HL-60 (cell line): ENCODE measurements around the gene PDGFA.

Source experiments
- DNase-seq, 2 experiments: peaks; one replicate each; pipeline ENCODE4 v3.0.0-alpha.2; 2010 to 2020; ENCODE audit warnings: low read depth in 1 of 2, low spot score in 1 of 2
- H3K27ac ChIP-seq: fragments of 250-450 bp; sonication (Bioruptor Pico); replicated peaks from 2 replicates; pipeline ENCODE4 v1.5.1; 2020; ENCODE audit warnings: mild to moderate bottlenecking, moderate library complexity
- H3K27me3 ChIP-seq: fragments of 250-450 bp; sonication (Bioruptor Pico); 2 replicates; pipeline ENCODE4 v1.5.1; 2021; ENCODE audit warnings: mild to moderate bottlenecking, moderate library complexity; ENCODE audit not compliant: insufficient read depth, poor library complexity, severe bottlenecking
- H3K4me3 ChIP-seq: replicated peaks from 2 replicates; pipeline ENCODE4 v1.5.1; 2011; ENCODE audit warnings: mild to moderate bottlenecking, control low read depth, low read length; ENCODE audit not compliant: insufficient read depth
- GABPA ChIP-seq: IDR thresholded peaks from 2 replicates; pipeline ENCODE4 v1.6.1; 2012; ENCODE audit warnings: low read depth
- POLR2AphosphoS5 ChIP-seq: IDR thresholded peaks from 2 replicates; pipeline ENCODE4 v1.6.1; 2012; ENCODE audit warnings: low read depth
- SPI1 ChIP-seq: IDR thresholded peaks from 2 replicates; pipeline ENCODE4 v1.6.1; 2012; ENCODE audit warnings: low read depth, mild to moderate bottlenecking, borderline replicate concordance
- TF ChIP-seq, protein P1 (sequence below): IDR thresholded peaks from one replicate; pipeline ENCODE4 v1.5.1; 2011; ENCODE audit warnings: low read length, control low read depth, inconsistent platforms; ENCODE audit not compliant: insufficient read depth
- TF ChIP-seq, protein P2 (sequence below): IDR thresholded peaks from 2 replicates; pipeline ENCODE4 v1.6.1; 2012; ENCODE audit warnings: low read depth; ENCODE audit not compliant: insufficient replicate concordance

The PDGFA gene

GRCh38 chr7:479115-479947 lies 40.3 kb downstream of the PDGFA start:
- Histone ChIP-seq H3K27me3 (no peaks in the 10 kb centered on the region), H3K27ac (no peak overlapping the region), H3K4me3 (no peak overlapping the region)
- TF ChIP-seq, protein P1, sequence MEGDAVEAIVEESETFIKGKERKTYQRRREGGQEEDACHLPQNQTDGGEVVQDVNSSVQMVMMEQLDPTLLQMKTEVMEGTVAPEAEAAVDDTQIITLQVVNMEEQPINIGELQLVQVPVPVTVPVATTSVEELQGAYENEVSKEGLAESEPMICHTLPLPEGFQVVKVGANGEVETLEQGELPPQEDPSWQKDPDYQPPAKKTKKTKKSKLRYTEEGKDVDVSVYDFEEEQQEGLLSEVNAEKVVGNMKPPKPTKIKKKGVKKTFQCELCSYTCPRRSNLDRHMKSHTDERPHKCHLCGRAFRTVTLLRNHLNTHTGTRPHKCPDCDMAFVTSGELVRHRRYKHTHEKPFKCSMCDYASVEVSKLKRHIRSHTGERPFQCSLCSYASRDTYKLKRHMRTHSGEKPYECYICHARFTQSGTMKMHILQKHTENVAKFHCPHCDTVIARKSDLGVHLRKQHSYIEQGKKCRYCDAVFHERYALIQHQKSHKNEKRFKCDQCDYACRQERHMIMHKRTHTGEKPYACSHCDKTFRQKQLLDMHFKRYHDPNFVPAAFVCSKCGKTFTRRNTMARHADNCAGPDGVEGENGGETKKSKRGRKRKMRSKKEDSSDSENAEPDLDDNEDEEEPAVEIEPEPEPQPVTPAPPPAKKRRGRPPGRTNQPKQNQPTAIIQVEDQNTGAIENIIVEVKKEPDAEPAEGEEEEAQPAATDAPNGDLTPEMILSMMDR = no peak
- TF ChIP-seq, protein P2, sequence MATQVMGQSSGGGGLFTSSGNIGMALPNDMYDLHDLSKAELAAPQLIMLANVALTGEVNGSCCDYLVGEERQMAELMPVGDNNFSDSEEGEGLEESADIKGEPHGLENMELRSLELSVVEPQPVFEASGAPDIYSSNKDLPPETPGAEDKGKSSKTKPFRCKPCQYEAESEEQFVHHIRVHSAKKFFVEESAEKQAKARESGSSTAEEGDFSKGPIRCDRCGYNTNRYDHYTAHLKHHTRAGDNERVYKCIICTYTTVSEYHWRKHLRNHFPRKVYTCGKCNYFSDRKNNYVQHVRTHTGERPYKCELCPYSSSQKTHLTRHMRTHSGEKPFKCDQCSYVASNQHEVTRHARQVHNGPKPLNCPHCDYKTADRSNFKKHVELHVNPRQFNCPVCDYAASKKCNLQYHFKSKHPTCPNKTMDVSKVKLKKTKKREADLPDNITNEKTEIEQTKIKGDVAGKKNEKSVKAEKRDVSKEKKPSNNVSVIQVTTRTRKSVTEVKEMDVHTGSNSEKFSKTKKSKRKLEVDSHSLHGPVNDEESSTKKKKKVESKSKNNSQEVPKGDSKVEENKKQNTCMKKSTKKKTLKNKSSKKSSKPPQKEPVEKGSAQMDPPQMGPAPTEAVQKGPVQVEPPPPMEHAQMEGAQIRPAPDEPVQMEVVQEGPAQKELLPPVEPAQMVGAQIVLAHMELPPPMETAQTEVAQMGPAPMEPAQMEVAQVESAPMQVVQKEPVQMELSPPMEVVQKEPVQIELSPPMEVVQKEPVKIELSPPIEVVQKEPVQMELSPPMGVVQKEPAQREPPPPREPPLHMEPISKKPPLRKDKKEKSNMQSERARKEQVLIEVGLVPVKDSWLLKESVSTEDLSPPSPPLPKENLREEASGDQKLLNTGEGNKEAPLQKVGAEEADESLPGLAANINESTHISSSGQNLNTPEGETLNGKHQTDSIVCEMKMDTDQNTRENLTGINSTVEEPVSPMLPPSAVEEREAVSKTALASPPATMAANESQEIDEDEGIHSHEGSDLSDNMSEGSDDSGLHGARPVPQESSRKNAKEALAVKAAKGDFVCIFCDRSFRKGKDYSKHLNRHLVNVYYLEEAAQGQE = no peak
- no peak for TF ChIP-seq SPI1
- TF ChIP-seq GABPA = no peak
- TF ChIP-seq POLR2AphosphoS5 = no peak
- DNase-seq = no peak

DNA sequence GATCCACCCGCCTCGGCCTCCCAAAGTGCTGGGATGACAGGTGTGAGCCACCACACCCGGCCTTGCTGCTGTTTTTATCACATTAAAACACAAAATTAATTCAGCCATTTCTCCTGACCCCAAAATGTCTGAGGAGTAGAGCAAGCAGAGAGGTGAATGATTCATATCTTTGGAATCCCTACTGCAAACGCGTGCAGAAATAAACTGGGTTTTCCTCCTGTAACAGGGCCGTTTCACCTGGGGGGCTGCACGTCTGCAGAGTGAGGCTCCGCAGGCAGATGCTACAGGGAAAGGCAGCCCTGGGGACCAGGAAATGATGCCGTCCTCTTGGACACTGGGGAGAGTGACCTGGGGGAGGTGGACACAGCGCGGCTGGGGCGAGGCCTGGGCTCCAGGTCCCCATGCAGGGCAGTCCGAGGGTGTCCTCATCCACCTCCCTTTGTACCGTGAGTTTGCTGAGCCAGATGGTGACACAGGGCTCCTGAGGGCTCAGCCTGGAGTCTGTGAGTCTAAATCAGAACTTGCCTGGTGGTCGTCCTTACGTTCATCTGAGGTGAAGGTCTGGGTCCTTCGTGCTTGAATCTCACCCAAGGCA lies 41.9 kb downstream of the PDGFA start:
- no peak overlapping the region for H3K27ac ChIP-seq
- DNase-seq = no peak
- H3K27me3 ChIP-seq = no peaks in the 10 kb centered on the region
- no peak overlapping the region for H3K4me3 ChIP-seq
- TF ChIP-seq POLR2AphosphoS5 (no peak), GABPA (no peak), SPI1 (no peak)
- TF ChIP-seq, protein P2 = no peak
- TF ChIP-seq, protein P1 = no peak

DNA sequence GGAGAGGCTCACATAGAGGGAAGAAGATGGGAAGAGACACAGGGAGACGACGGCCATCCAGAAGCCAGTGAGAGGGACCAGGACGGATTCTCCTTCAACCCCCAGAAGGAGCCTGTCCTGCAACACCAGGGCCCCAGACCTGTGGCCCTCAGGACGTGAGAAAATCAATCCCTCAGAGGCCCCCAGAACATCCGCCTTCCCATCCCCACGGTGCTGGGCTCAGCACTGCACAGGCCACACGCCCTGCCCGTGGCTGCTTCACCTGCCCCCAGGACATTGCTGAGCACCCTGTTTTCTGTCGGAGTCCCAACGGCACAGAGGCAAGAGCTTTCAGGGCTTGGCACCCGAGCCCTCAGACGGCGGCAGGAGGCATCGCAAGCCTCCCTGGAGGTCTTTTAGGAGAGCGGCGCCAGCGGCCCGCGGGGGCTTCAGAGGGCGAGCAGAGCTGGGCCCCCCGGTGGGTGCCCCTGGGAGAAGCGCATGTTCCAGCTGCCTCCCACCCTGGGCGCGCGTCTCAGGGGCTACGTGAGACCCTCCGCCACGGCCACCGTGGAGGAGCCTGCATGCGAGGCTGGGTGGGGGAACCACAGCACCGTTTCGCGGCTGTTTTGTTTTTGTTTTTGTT lies 42.8 kb downstream of the PDGFA start:
- Histone ChIP-seq H3K27ac (no peak overlapping the region), H3K27me3 (no peaks in the 10 kb centered on the region), H3K4me3 (no peak overlapping the region)
- DNase-seq = no peak
- TF ChIP-seq, protein P2 = no peak
- TF ChIP-seq, protein P1 = no peak
- TF ChIP-seq GABPA = no peak
- no peak for TF ChIP-seq POLR2AphosphoS5
- TF ChIP-seq SPI1 = no peak
